ENCODE results near the gene CFAP97. TPM values are rescaled to one million over a fixed set of nuclear protein-coding genes. Genes with fewer than 3 reads are reported as not detected.
"Not testable (repeated sequence)": the region's sequence is repeated elsewhere in the genome, so short reads cannot be mapped to it uniquely, and the experiment has no call there.

CFAP97 gene
- total RNA-seq, 1 experiment from 2014 or later: 19.7 TPM

- DNase-seq: no peak
- H3K27me3 ChIP-seq: no peaks in the 10 kb centered on the region
- H3K4me1 ChIP-seq: no peaks in the 10 kb centered on the region; the same call in 1 of the 2 replicates
- H3K9me3 ChIP-seq (replicated peaks): no peaks in the 10 kb centered on the region
- no peak overlapping the region for H3K27ac ChIP-seq
- peak overlapping the region; percentile 73 for H3K4me3 ChIP-seq
- H3K36me3 ChIP-seq: no peaks in the 10 kb centered on the region
These were observed 7.8 kb upstream of the CFAP97 start for GRCh38 chr4:185211641-185212040.

- Histone ChIP-seq H3K9me3 (replicated peaks) (no peaks in the 10 kb centered on the region), H3K4me1 (no peaks in the 10 kb centered on the region; the same call in 1 of the 2 replicates), H3K4me3 (peak overlapping the region; percentile 73), H3K36me3 (no peaks in the 10 kb centered on the region), H3K27ac (no peak overlapping the region; the same call in 1 of the 2 replicates), H3K27me3 (no peaks in the 10 kb centered on the region)
- peak in 1 of 2 experiments; percentile 3 for DNase-seq
These were observed 7.2 kb upstream of the CFAP97 start for GRCh38 chr4:185211035-185211434.

- Histone ChIP-seq H3K4me1 (no peaks in the 10 kb centered on the region; the same call in 1 of the 2 replicates), H3K27ac (peak overlapping the region; percentile 18; the same call in 1 of the 2 replicates), H3K27me3 (no peaks in the 10 kb centered on the region), H3K4me3 (peak overlapping the region; percentile 73), H3K9me3 (replicated peaks) (no peaks in the 10 kb centered on the region), H3K36me3 (no peaks in the 10 kb centered on the region)
- DNase-seq: peak; percentile 43 to 54
These were observed 6.5 kb upstream of the CFAP97 start for GRCh38 chr4:185210102-185210981.

- H3K27ac ChIP-seq: not testable (repeated sequence)
These were observed 6.0 kb upstream of the CFAP97 start for GRCh38 chr4:185209852-185210101.

GRCh38 chr4:185209031-185209851 lies 5.4 kb upstream of the CFAP97 start, which contains the start of gene SNX25:
TSS of gene SNX25 (plus strand) at chr4:185209598. CDS start at chr4:185209827, 229 bp downstream.
- DNase-seq: peak; percentile 74 to 78
- Histone ChIP-seq H3K27ac (peak within 1 kb of the TSS; percentile 18; the same call in 1 of the 2 replicates), H3K9me3 (replicated peaks) (no peaks in the 10 kb centered on the region), H3K4me1 (no peaks in the 10 kb centered on the region; the same call in 1 of the 2 replicates), H3K4me3 (peak within 1 kb of the TSS; percentile 73), H3K36me3 (no peaks in the 10 kb centered on the region), H3K27me3 (no peaks in the 10 kb centered on the region)

More at GRCh38 chr4:185209852-185210101, 6.0 kb upstream of the CFAP97 start:
- H3K36me3 ChIP-seq; H3K4me1 ChIP-seq; H3K9me3 ChIP-seq (replicated peaks); DNase-seq; H3K27me3 ChIP-seq: not testable (repeated sequence)
- H3K4me3 ChIP-seq: peak overlapping the region; percentile 73

GRCh38 chr4:185207466-185207865 lies 3.7 kb upstream of the CFAP97 start:
- no peaks in the 10 kb centered on the region; the same call in 1 of the 2 replicates for H3K4me1 ChIP-seq
- no peaks in the 10 kb centered on the region for H3K36me3 ChIP-seq
- no peak overlapping the region for H3K27ac ChIP-seq
- no peak overlapping the region for H3K4me3 ChIP-seq
- H3K9me3 ChIP-seq (replicated peaks): no peaks in the 10 kb centered on the region
- H3K27me3 ChIP-seq: no peaks in the 10 kb centered on the region
- DNase-seq: no peak

GRCh38 chr4:185205697-185206342 lies 2.0 kb upstream of the CFAP97 start:
- no peaks in the 10 kb centered on the region for H3K27me3 ChIP-seq
- no peak overlapping the region for H3K4me3 ChIP-seq
- H3K4me1 ChIP-seq: no peaks in the 10 kb centered on the region
- H3K9me3 ChIP-seq (replicated peaks): no peaks in the 10 kb centered on the region
- H3K27ac ChIP-seq: no peak overlapping the region
- DNase-seq: no peak
- no peaks in the 10 kb centered on the region for H3K36me3 ChIP-seq

- H3K27me3 ChIP-seq; H3K9me3 ChIP-seq (replicated peaks); H3K4me1 ChIP-seq; H3K27ac ChIP-seq; DNase-seq; H3K4me3 ChIP-seq; H3K36me3 ChIP-seq: not testable (repeated sequence)
These were observed 1.3 kb upstream of the CFAP97 start for GRCh38 chr4:185205073-185205472.

GRCh38 chr4:185204238-185204910 lies 574 bp upstream of the CFAP97 start:
- Histone ChIP-seq H3K27ac (no peak overlapping the region), H3K4me1 (no peaks in the 10 kb centered on the region)
- DNase-seq: peak in 1 of 2 experiments; percentile 13

GRCh38 chr4:185202984-185203485 lies 765 bp downstream of the CFAP97 start:
- H3K36me3 ChIP-seq: no peaks in the 10 kb centered on the region
- DNase-seq: no peak
- H3K4me3 ChIP-seq: peak overlapping the region; percentile 77
- no peaks in the 10 kb centered on the region for H3K27me3 ChIP-seq
- H3K27ac ChIP-seq: peak overlapping the region; percentile 59
- H3K4me1 ChIP-seq: no peaks in the 10 kb centered on the region
- no peaks in the 10 kb centered on the region for H3K9me3 ChIP-seq (replicated peaks)

More at GRCh38 chr4:185204238-185204910, 574 bp upstream of the CFAP97 start:
- Histone ChIP-seq H3K36me3 (no peaks in the 10 kb centered on the region), H3K4me3 (peak overlapping the region; percentile 77), H3K9me3 (replicated peaks) (no peaks in the 10 kb centered on the region), H3K27me3 (no peaks in the 10 kb centered on the region)

- peak overlapping the region; percentile 26 for H3K27ac ChIP-seq
- peak; percentile 46 to 62 for DNase-seq
- no peaks in the 10 kb centered on the region for H3K27me3 ChIP-seq
- H3K4me3 ChIP-seq: peak overlapping the region; percentile 17
- H3K36me3 ChIP-seq: no peaks in the 10 kb centered on the region
- no peaks in the 10 kb centered on the region for H3K4me1 ChIP-seq
- H3K9me3 ChIP-seq (replicated peaks): no peaks in the 10 kb centered on the region
These were observed 1.5 kb downstream of the CFAP97 start for GRCh38 chr4:185201977-185202962.

- H3K27ac ChIP-seq; H3K9me3 ChIP-seq (replicated peaks); H3K36me3 ChIP-seq; H3K4me1 ChIP-seq; H3K27me3 ChIP-seq; DNase-seq; H3K4me3 ChIP-seq: not testable (repeated sequence)
These were observed 5.6 kb downstream of the CFAP97 start for GRCh38 chr4:185198189-185198588.

GRCh38 chr4:185196437-185196836 lies 7.4 kb downstream of the CFAP97 start:
- no peak for DNase-seq
- Histone ChIP-seq H3K36me3 (no peaks in the 10 kb centered on the region), H3K4me1 (no peaks in the 10 kb centered on the region), H3K27me3 (no peaks in the 10 kb centered on the region), H3K9me3 (replicated peaks) (no peaks in the 10 kb centered on the region), H3K4me3 (no peak overlapping the region), H3K27ac (no peak overlapping the region)
